Activated B cell treated with CpG ODN at 0.5 μM for 24 hours (primary cell): ENCODE measurements around the gene ABCG1. TPM values are rescaled to one million over a fixed set of nuclear protein-coding genes. Genes with fewer than 3 reads are reported as not detected.

Source experiments
- ATAC-seq: fragments of 200-7000 bp; cut with Tn5 transposase; one replicate; pipeline ENCODE4 v1.10.0; 2021; ENCODE audit warnings: low read depth, mild to moderate bottlenecking, moderate library complexity
- CTCF ChIA-PET: fragments of 350-600 bp; sonication (Branson Sonifier 250); formaldehyde crosslinking; loops from one replicate; lab custom pipeline; 2021; ENCODE audit warnings: antibody characterized with exemption; lab: Charles Lee
- POLR2A ChIA-PET: fragments of 350-600 bp; sonication (Branson Sonifier 250); formaldehyde crosslinking; loops from one replicate; lab custom pipeline; 2021; ENCODE audit warnings: antibody characterized with exemption; lab: Charles Lee
- DNase-seq: peaks from one replicate; pipeline ENCODE4 v3.0.0; 2022
- H3K27ac Mint-ChIP-seq: one replicate; pipeline ENCODE4 v1.8.0; 2020; ENCODE audit warnings: mixed read lengths
- H3K27me3 Mint-ChIP-seq: one replicate; pipeline ENCODE4 v1.8.0; 2021; ENCODE audit warnings: mixed read lengths
- H3K36me3 Mint-ChIP-seq: one replicate; pipeline ENCODE4 v1.8.0; 2021; ENCODE audit warnings: low read depth, mixed read lengths
- H3K4me1 Mint-ChIP-seq: one replicate; pipeline ENCODE4 v1.8.0; 2021; ENCODE audit warnings: mixed read lengths
- H3K4me3 Mint-ChIP-seq: one replicate; pipeline ENCODE4 v1.8.0; 2020; ENCODE audit warnings: mild to moderate bottlenecking, mixed read lengths
- H3K9me3 Mint-ChIP-seq: one replicate; pipeline ENCODE4 v1.8.0; 2020; ENCODE audit warnings: mixed read lengths
- intact Hi-C: fragments of 100-400 bp; cut with micrococcal nuclease; formaldehyde crosslinking; loops from one replicate; pipeline ENCODE4 v1.15.1; 2024
- total RNA-seq: library from RNA; stranded (reverse); gene quantifications from 2 replicates; pipeline ENCODE4 v1.2.3, GENCODE V29; 2022
- TF ChIP-seq, protein P1 (sequence below): fragments of 200-600 bp; IDR thresholded peaks from one replicate; pipeline ENCODE4 v1.8.0; 2022; ENCODE audit warnings: antibody characterized with exemption, mild to moderate bottlenecking

The ABCG1 gene
- total RNA-seq, 1 donor from 2014 or later = 3.4 TPM

DNA sequence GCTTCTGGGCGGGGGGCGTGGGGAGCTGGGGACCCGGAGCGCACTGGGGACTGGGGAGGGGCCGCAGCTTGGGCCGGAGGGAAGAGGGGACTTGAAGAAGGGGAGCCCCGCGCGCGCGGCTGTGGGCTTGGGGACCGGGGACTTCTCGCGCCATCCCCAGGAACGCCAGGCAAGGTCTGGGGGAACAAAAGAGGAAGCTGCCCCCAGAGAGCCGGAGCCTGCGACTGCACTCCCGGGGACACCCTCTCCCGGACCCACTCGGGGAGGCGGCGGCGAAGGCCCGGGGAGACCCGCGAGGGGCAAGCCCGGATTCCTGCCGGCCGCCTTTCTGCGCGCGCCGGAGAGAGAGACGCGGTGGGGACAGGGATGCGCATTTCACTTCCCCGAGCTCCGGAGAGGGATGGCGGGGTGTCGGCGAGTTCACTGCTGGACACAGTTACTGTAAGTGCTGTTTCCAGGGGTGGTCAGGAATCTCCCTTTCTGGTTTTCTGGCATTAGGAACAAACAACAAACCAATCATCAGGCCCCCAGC, 732 bp downstream of the ABCG1 start:
- Mint-ChIP-seq H3K27me3 (no peaks in the 10 kb centered on the region), H3K4me1 (peaks cover 39% of the 10 kb centered on the region), H3K4me3 (peak overlapping the region; percentile 87), H3K36me3 (peaks cover 15% of the 10 kb centered on the region), H3K9me3 (peaks cover 3% of the 10 kb centered on the region), H3K27ac (peak overlapping the region; percentile 73)
- DNase-seq (peak; percentile 43), ATAC-seq (peak; percentile 18)
- ChIA-PET CTCF (interaction anchor here (2.4 to 2.5 kb wide), 2 partner anchors 15 to 39 kb away, joined by 14 to 15 read pairs; no protein-coding TSS in a partner anchor), POLR2A (interaction anchor here (0.6 to 4.6 kb wide), 6 partner anchors 10 to 1426 kb away, joined by 3 to 37 read pairs (median 8); no protein-coding TSS in a partner anchor)
- TF ChIP-seq, protein P1, sequence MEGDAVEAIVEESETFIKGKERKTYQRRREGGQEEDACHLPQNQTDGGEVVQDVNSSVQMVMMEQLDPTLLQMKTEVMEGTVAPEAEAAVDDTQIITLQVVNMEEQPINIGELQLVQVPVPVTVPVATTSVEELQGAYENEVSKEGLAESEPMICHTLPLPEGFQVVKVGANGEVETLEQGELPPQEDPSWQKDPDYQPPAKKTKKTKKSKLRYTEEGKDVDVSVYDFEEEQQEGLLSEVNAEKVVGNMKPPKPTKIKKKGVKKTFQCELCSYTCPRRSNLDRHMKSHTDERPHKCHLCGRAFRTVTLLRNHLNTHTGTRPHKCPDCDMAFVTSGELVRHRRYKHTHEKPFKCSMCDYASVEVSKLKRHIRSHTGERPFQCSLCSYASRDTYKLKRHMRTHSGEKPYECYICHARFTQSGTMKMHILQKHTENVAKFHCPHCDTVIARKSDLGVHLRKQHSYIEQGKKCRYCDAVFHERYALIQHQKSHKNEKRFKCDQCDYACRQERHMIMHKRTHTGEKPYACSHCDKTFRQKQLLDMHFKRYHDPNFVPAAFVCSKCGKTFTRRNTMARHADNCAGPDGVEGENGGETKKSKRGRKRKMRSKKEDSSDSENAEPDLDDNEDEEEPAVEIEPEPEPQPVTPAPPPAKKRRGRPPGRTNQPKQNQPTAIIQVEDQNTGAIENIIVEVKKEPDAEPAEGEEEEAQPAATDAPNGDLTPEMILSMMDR = no peak
- intact Hi-C loops = loop anchor here (1.0 to 2.0 kb wide), 4 partner anchors 9 to 39 kb away; no protein-coding TSS in a partner anchor

DNA sequence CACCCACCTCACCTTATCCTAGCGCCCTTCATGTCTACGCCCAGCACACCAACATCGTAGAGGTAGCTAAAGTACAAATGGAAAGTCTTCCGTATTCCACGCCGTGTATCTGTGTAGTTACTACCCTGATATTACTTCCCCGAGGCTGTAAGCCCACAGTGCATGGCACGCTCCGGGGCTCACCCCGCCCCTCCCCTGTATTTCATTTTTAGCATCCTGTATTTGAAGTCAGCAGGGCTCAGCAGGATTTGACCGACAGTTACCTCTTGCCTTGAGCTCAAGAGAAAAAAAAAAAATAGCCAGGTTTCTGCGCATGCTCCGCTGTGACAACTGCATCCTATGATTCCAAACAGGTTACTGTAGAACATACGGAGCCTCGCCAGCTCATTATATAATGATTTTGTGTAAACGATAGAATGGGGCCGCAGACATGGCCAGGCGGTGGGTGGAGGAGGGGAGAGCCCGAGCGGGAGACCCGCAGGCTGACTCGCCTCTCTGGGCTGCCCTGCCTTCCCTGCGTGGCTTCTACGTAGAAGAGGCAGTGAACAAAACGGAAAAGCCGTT, 1.3 kb downstream of the ABCG1 start:
- DNase-seq = peak; percentile 50
- intact Hi-C loops = loop anchor here (1.0 to 2.0 kb wide), 4 partner anchors 8 to 39 kb away; no protein-coding TSS in a partner anchor

DNA sequence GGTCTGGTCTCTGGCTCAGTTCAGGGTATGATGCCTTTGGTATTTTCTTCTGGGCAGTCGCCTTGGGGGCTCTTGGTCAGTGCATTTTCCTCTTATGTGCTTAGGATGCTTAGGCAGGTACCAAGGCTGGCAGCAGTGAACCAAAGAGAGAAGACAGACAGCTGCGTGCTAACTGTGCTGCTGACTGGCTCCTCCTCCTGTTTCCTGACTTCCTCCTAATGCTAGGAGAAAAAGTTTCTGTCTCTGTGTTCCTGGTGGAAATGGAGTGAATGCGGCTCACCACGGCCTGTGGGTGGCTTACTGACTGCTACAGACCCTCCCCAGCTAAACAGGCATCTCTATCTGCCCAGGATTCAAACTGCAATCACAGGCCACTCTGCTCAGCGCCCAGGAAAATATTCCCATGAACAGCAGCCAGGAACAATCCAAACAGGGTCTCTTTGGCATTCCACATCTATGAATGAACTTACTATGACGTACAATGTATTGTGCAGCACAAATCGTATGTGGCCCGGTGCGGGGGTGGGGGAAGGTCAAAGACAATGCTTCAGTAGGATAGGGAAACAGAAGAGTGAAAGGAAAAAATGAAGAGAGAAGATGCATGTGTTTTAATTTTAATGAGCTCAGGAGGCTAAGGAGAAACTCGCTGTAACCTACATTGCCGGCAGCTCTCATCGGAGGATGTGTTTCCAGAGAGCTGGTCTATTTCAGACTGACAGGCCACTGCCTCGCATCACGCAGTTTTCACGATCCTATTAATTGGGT, 2.8 kb downstream of the ABCG1 start:
- intact Hi-C loops = loop anchor here (2.0 kb wide), 2 partner anchors 27 to 37 kb away; no protein-coding TSS in a partner anchor
- ATAC-seq (no peak), DNase-seq (no peak)
- CTCF ChIA-PET = interaction anchor here (1.0 to 2.4 kb wide), 2 partner anchors 13 to 37 kb away, joined by 3 to 15 read pairs; no protein-coding TSS in a partner anchor
- Mint-ChIP-seq H3K4me3 (no peak overlapping the region), H3K9me3 (no peaks in the 10 kb centered on the region), H3K27me3 (no peaks in the 10 kb centered on the region), H3K27ac (no peak overlapping the region), H3K4me1 (peaks cover 41% of the 10 kb centered on the region), H3K36me3 (peaks cover 33% of the 10 kb centered on the region)
- POLR2A ChIA-PET = interaction anchor here (1.1 to 4.6 kb wide), 3 partner anchors 8 to 17 kb away, joined by 4 to 37 read pairs (median 31); no protein-coding TSS in a partner anchor
- TF ChIP-seq, protein P1 = no peak

More for the DNA sequence above, 1.3 kb downstream of the ABCG1 start:
- peaks cover 39% of the 10 kb centered on the region for H3K4me1 Mint-ChIP-seq
- ChIA-PET POLR2A (interaction anchor here (0.6 to 4.6 kb wide), 7 partner anchors 9 to 1425 kb away, joined by 3 to 37 read pairs (median 3); no protein-coding TSS in a partner anchor), CTCF (interaction anchor here (2.4 to 2.5 kb wide), 2 partner anchors 14 to 38 kb away, joined by 14 to 15 read pairs; no protein-coding TSS in a partner anchor)
- TF ChIP-seq, protein P1 = no peak
- ATAC-seq = peak; percentile 84
- H3K27me3 Mint-ChIP-seq = no peaks in the 10 kb centered on the region
- peak overlapping the region; percentile 73 for H3K27ac Mint-ChIP-seq
- peak overlapping the region; percentile 87 for H3K4me3 Mint-ChIP-seq
- H3K9me3 Mint-ChIP-seq = peaks cover 3% of the 10 kb centered on the region
- H3K36me3 Mint-ChIP-seq = peaks cover 19% of the 10 kb centered on the region

DNA sequence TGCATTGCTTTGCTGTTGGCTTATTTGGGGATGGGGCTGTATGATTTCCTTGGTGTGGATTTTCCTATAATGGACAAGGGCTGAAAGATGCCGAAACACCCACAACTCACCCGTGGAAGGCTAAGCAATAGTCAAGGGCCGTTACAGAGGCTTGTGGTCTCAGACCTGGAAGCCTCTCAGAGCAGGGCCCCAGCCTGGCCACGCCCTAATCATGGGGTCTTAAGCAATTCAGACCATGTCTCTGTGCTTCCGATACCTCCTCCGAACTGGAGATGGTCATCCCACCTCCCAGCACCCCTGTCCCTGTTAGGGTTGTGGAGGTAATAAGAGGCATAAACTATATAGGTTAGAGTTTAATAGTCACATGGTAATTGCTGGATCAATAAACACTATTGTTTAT, 3.4 kb downstream of the ABCG1 start:
- no peak overlapping the region for H3K27ac Mint-ChIP-seq
- TF ChIP-seq, protein P1 = no peak
- ATAC-seq = no peak
- H3K27me3 Mint-ChIP-seq = no peaks in the 10 kb centered on the region
- H3K36me3 Mint-ChIP-seq = peaks cover 38% of the 10 kb centered on the region
- H3K4me1 Mint-ChIP-seq = peaks cover 43% of the 10 kb centered on the region
- no peak for DNase-seq
- intact Hi-C loops = no loop called here
- POLR2A ChIA-PET = no interaction called here
- H3K4me3 Mint-ChIP-seq = no peak overlapping the region
- H3K9me3 Mint-ChIP-seq = no peaks in the 10 kb centered on the region
- CTCF ChIA-PET = no interaction called here
